ENCODE measurements around the gene SCAMP4.

DNA sequence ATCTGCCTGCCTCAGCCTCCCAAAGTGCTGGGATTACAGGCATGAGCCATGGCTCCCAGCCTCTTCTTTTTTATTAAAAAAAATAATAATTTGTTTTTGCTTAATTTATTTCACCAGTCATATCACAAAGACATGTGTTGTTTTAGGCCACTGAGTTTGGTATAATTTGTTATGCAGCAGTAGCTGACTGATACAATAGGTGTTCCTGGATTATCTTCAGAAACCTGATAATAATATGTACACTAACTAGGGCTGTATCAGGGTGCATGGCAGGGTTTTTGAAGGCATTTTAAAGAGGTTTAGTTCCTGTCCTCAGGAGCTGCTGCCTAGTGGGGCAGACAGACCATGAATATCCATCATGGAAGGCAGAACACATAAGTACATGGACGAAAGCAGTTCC is 26.2 kb downstream of the SCAMP4 start:
- TF ChIP-seq, protein P1, sequence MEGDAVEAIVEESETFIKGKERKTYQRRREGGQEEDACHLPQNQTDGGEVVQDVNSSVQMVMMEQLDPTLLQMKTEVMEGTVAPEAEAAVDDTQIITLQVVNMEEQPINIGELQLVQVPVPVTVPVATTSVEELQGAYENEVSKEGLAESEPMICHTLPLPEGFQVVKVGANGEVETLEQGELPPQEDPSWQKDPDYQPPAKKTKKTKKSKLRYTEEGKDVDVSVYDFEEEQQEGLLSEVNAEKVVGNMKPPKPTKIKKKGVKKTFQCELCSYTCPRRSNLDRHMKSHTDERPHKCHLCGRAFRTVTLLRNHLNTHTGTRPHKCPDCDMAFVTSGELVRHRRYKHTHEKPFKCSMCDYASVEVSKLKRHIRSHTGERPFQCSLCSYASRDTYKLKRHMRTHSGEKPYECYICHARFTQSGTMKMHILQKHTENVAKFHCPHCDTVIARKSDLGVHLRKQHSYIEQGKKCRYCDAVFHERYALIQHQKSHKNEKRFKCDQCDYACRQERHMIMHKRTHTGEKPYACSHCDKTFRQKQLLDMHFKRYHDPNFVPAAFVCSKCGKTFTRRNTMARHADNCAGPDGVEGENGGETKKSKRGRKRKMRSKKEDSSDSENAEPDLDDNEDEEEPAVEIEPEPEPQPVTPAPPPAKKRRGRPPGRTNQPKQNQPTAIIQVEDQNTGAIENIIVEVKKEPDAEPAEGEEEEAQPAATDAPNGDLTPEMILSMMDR (IDR thresholded peaks at IDR 0.05): no peak
- TF ChIP-seq BHLHE40 (IDR thresholded peaks at IDR 0.05; ENCODE audit: low read depth, low read length): no peak
- TF ChIP-seq HDAC2 (IDR thresholded peaks at IDR 0.05): no peak
- no peak for TF ChIP-seq CBX8 (IDR thresholded peaks at IDR 0.05)
- no peak for TF ChIP-seq JUN (IDR thresholded peaks at IDR 0.05)
- TF ChIP-seq, protein P2, sequence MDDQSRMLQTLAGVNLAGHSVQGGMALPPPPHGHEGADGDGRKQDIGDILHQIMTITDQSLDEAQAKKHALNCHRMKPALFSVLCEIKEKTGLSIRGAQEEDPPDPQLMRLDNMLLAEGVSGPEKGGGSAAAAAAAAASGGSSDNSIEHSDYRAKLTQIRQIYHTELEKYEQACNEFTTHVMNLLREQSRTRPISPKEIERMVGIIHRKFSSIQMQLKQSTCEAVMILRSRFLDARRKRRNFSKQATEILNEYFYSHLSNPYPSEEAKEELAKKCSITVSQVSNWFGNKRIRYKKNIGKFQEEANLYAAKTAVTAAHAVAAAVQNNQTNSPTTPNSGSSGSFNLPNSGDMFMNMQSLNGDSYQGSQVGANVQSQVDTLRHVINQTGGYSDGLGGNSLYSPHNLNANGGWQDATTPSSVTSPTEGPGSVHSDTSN (IDR thresholded peaks at IDR 0.05): no peak
- no peak for TF ChIP-seq RAD21 (conservative IDR thresholded peaks at IDR 0.05 in 1 of 2, IDR thresholded peaks at IDR 0.05 in 1 of 2)
- no peak for TF ChIP-seq SREBF2 (IDR thresholded peaks at IDR 0.05)
- TF ChIP-seq EHMT2 (IDR thresholded peaks at IDR 0.05; ENCODE audit: low read depth): no peak
- TF ChIP-seq, protein P3, sequence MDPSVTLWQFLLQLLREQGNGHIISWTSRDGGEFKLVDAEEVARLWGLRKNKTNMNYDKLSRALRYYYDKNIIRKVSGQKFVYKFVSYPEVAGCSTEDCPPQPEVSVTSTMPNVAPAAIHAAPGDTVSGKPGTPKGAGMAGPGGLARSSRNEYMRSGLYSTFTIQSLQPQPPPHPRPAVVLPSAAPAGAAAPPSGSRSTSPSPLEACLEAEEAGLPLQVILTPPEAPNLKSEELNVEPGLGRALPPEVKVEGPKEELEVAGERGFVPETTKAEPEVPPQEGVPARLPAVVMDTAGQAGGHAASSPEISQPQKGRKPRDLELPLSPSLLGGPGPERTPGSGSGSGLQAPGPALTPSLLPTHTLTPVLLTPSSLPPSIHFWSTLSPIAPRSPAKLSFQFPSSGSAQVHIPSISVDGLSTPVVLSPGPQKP (IDR thresholded peaks at IDR 0.05; ENCODE audit: low read depth, low read length): no peak
- TF ChIP-seq, protein P4, sequence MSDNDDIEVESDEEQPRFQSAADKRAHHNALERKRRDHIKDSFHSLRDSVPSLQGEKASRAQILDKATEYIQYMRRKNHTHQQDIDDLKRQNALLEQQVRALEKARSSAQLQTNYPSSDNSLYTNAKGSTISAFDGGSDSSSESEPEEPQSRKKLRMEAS (IDR thresholded peaks at IDR 0.05): no peak
- TF ChIP-seq JUNB (IDR thresholded peaks at IDR 0.05): no peak

Measured in A549 (cell line).